K562 (cell line): ENCODE measurements around the gene EXOC3L1. TPM values are rescaled to one million over a fixed set of nuclear protein-coding genes. Genes with fewer than 3 reads are reported as not detected.
A peak's percentile ranks its signal among the peaks of the same experiment; 100 is the strongest.

Source experiments
- ASH1L ChIP-seq: fragments of 450-650 bp; IDR thresholded peaks from 2 replicates; pipeline ENCODE4 v1.6.1; 2018; ENCODE audit warnings: borderline replicate concordance, mild to moderate bottlenecking, low read depth; ENCODE audit not compliant: partially characterized antibody
- ATF7 ChIP-seq: fragments of 450-650 bp; IDR thresholded peaks from 2 replicates; pipeline ENCODE4 v1.7.1; 2014; ENCODE audit warnings: mild to moderate bottlenecking, moderate library complexity
- CHD2 ChIP-seq: IDR thresholded peaks from 2 replicates; pipeline ENCODE4 v1.6.1; 2011; ENCODE audit warnings: low read depth, low read length
- DACH1 ChIP-seq: fragments of 450-650 bp; IDR thresholded peaks from 2 replicates; pipeline ENCODE4 v1.6.1; 2018; ENCODE audit not compliant: partially characterized antibody
- FOXJ3 ChIP-seq: sonication (generic); formaldehyde crosslinking; IDR thresholded peaks from 2 replicates; pipeline ENCODE4 v1.4.0; 2020; ENCODE audit warnings: mild to moderate bottlenecking, missing genetic modification reagents
- FOXK1 ChIP-seq: sonication (generic); formaldehyde crosslinking; IDR thresholded peaks from 2 replicates; pipeline ENCODE4 v1.8.0; 2022; ENCODE audit warnings: missing genetic modification reagents, mild to moderate bottlenecking, borderline replicate concordance
- HNRNPL ChIP-seq: fragments of 200-400 bp; formaldehyde crosslinking; IDR thresholded peaks from 2 replicates; pipeline ENCODE4 v1.6.1; 2017; ENCODE audit warnings: low read depth, mild to moderate bottlenecking, low read length
- KDM2B ChIP-seq: fragments of 250-450 bp; sonication (Bioruptor Pico); IDR thresholded peaks from 2 replicates; pipeline ENCODE4 v1.8.0; 2021; ENCODE audit warnings: mild to moderate bottlenecking, moderate library complexity
- KHSRP ChIP-seq: fragments of 450-650 bp; IDR thresholded peaks from 2 replicates; pipeline ENCODE4 v1.6.1; 2017
- MAX ChIP-seq: sonication (generic); formaldehyde crosslinking; IDR thresholded peaks from 2 replicates; pipeline ENCODE4 v1.9.0; 2022; ENCODE audit warnings: mild to moderate bottlenecking, missing genetic modification reagents
- MITF ChIP-seq: IDR thresholded peaks from 2 replicates; pipeline ENCODE4 v1.6.1; 2014; ENCODE audit warnings: antibody characterized with exemption
- RCOR1 ChIP-seq, 2 experiments: IDR thresholded peaks; 2 replicates each; pipeline ENCODE4 v1.6.1; 2012; ENCODE audit warnings: low read depth in 2 of 2, low read length in 2 of 2, borderline replicate concordance in 1 of 2, improper control_type of control experiment in 1 of 2
- SMARCC2 ChIP-seq: fragments of 450-650 bp; IDR thresholded peaks from 2 replicates; pipeline ENCODE4 v1.6.1; 2017; ENCODE audit warnings: antibody characterized with exemption, moderate library complexity, mild to moderate bottlenecking, low read depth
- SMARCE1 ChIP-seq: fragments of 450-650 bp; IDR thresholded peaks from 2 replicates; pipeline ENCODE4 v1.7.1; 2016; ENCODE audit warnings: mild to moderate bottlenecking
- SRSF7 ChIP-seq: fragments of 200-400 bp; formaldehyde crosslinking; optimal IDR thresholded peaks from 2 replicates; pipeline ENCODE3; 2017; ENCODE audit warnings: mild to moderate bottlenecking, low read depth, low read length
- STAT6 ChIP-seq: sonication (generic); formaldehyde crosslinking; IDR thresholded peaks from 2 replicates; pipeline ENCODE4 v1.8.1; 2023; ENCODE audit warnings: mild to moderate bottlenecking, missing genetic modification reagents
- TBP ChIP-seq: optimal IDR thresholded peaks from 2 replicates; pipeline ENCODE3; 2011; ENCODE audit warnings: low read depth, low read length, improper control_type of control experiment
- WHSC1 ChIP-seq: IDR thresholded peaks from one replicate; pipeline ENCODE4 v1.6.1; 2012; ENCODE audit warnings: low read length, control low read depth, inconsistent platforms
- ZBTB26 ChIP-seq: fragments of 450-650 bp; formaldehyde crosslinking; IDR thresholded peaks from 2 replicates; pipeline ENCODE4 v1.4.0; 2022; ENCODE audit warnings: missing genetic modification characterization
- ZBTB9 ChIP-seq: fragments of 450-650 bp; formaldehyde crosslinking; IDR thresholded peaks from 2 replicates; pipeline ENCODE4 v1.4.0; 2020; ENCODE audit warnings: mild to moderate bottlenecking, moderate library complexity
- ZNF23 ChIP-seq: fragments of 250-450 bp; sonication (Bioruptor Pico); IDR thresholded peaks from 2 replicates; pipeline ENCODE4 v1.4.0; 2020; ENCODE audit warnings: mild to moderate bottlenecking
- ZNF507 ChIP-seq: conservative IDR thresholded peaks from 2 replicates; pipeline ENCODE4 v1.6.1; 2017; ENCODE audit warnings: missing genetic modification characterization, missing compliant biosample characterization
- ZSCAN29 ChIP-seq: fragments of 450-650 bp; IDR thresholded peaks from 2 replicates; pipeline ENCODE4 v1.6.1; 2017
- polyA plus RNA-seq, 8 experiments: library from polyadenylated mRNA; depleted of rRNA in 4 of 8; stranded (reverse) in 5 of 8; unstranded in 3 of 8; fragments of >200 nt; fragmentation: Nextera tagmentation in 2 of 8; fragmentation: Illumina TruSeq in 1 of 8; extraction: Ambion mirVana in 2 of 8; extraction: Trizol in 1 of 8; gene quantifications; 2 replicates each; pipeline versions ENCODE4 v1.2.1 to v1.2.3, GENCODE V29; 2011 to 2014; ENCODE audit warnings: inconsistent platforms in 1 of 8, missing spikeins in 1 of 8
- total RNA-seq, 7 experiments: library from RNA; depleted of rRNA in 6 of 7; stranded (reverse); fragments of >200 nt in 6 of 7; fragmentation: Illumina TruSeq in 2 of 7; extraction: Trizol in 2 of 7; gene quantifications; 2 replicates each; pipeline versions ENCODE4 v1.2.1 to v1.2.3, GENCODE V29; 2011 to 2021; ENCODE audit warnings: low replicate concordance in 1 of 7

Gene EXOC3L1
- total and polyA plus RNA-seq, 9 of the 15 experiments (the other 6 are each of a cell fraction or from before 2014, with no cell fraction given) = 0.08 TPM; not detected in 8

- peak; percentile 11; the same call in 1 of the 2 replicates for TF ChIP-seq ZBTB9 (CRISPR knock-in tag)
- TF ChIP-seq ASH1L = peak; percentile 96
- TF ChIP-seq WHSC1 = no peak
- no peak for TF ChIP-seq DACH1
- TF ChIP-seq TBP = peak; percentile 41
- no peak for TF ChIP-seq RCOR1 (IDR thresholded peaks at IDR 0.05; ENCODE audit: borderline replicate concordance in 1 of 2, low read depth in 2 of 2, low read length in 2 of 2)
- TF ChIP-seq ZNF23 (CRISPR knock-in tag) = no peak
- TF ChIP-seq ZSCAN29 = no peak
- 0 out of 2 replicates have a peak, but pooled peaks have one; percentile 25 for TF ChIP-seq MITF
- TF ChIP-seq SMARCE1 = no peak
- TF ChIP-seq SRSF7 = no peak
- no peak for TF ChIP-seq ZNF507 (tag)
- TF ChIP-seq FOXJ3 (CRISPR knock-in tag) = no peak
- TF ChIP-seq HNRNPL = no peak
- TF ChIP-seq FOXK1 (CRISPR knock-in tag) = no peak
- peak; percentile 81 for TF ChIP-seq MAX (CRISPR knock-in tag)
- TF ChIP-seq ZBTB26 (CRISPR knock-in tag) = no peak
- TF ChIP-seq STAT6 (CRISPR knock-in tag) = no peak; the same call in 1 of the 2 replicates
- TF ChIP-seq KDM2B (CRISPR knock-in tag) = no peak
- TF ChIP-seq ATF7 = peak; percentile 97
- TF ChIP-seq SMARCC2 = no peak
- TF ChIP-seq KHSRP = no peak; the same call in 1 of the 2 replicates
- peak; percentile 79 for TF ChIP-seq CHD2
Measured at GRCh38 chr16:67183627-67184452, 6.1 kb downstream of the EXOC3L1 start, which contains the start of gene MATCAP1 (continued).
